Mammary epithelial cell (primary cell): ENCODE measurements around the gene MARCHF3.

ENCODE experiments used
- EZH2 ChIP-seq: IDR thresholded peaks from 2 replicates; pipeline ENCODE4 v1.6.1; 2012; ENCODE audit warnings: low read length, inconsistent platforms, borderline replicate concordance
- TF ChIP-seq, protein P1 (sequence below), 2 donors: IDR thresholded peaks in 1 of 2; conservative IDR thresholded peaks in 1 of 2; 2 replicates each; pipeline ENCODE4 v1.5.1; 2011 to 2012; ENCODE audit warnings: inconsistent platforms in 2 of 2, low read length in 2 of 2, mild to moderate bottlenecking in 2 of 2, control low read depth in 1 of 2, low read depth in 1 of 2; ENCODE audit not compliant: insufficient read depth in 1 of 2; ENCODE audit errors: extremely low read depth in 1 of 2

DNA sequence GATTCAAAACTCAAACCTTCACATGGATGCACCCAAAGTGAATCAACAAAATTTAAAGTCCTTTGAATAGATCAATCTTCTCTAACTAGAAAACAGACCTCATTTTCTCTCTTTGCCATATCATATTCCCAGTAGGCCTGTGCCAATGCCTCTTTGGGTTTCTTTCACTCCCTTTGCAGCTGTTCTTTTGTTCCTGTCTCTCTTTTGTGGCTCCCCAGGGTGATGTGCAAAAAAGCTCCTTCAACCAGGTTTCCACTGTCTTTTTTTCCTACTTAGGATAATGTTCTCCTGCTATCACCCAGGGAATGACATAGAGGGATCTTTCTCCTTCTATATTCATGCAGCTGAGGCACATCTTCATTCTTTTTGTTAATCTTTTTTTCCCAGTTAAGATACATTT, 54.6 kb downstream of the MARCHF3 start:
- TF ChIP-seq, protein P1, sequence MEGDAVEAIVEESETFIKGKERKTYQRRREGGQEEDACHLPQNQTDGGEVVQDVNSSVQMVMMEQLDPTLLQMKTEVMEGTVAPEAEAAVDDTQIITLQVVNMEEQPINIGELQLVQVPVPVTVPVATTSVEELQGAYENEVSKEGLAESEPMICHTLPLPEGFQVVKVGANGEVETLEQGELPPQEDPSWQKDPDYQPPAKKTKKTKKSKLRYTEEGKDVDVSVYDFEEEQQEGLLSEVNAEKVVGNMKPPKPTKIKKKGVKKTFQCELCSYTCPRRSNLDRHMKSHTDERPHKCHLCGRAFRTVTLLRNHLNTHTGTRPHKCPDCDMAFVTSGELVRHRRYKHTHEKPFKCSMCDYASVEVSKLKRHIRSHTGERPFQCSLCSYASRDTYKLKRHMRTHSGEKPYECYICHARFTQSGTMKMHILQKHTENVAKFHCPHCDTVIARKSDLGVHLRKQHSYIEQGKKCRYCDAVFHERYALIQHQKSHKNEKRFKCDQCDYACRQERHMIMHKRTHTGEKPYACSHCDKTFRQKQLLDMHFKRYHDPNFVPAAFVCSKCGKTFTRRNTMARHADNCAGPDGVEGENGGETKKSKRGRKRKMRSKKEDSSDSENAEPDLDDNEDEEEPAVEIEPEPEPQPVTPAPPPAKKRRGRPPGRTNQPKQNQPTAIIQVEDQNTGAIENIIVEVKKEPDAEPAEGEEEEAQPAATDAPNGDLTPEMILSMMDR (conservative IDR thresholded peaks at IDR 0.05 in 1 of 2, IDR thresholded peaks at IDR 0.05 in 1 of 2; ENCODE audit: extremely low read depth in 1 of 2, insufficient read depth in 1 of 2, low read depth in 1 of 2, low read length in 2 of 2) = no peak
- TF ChIP-seq EZH2 = no peak
